Astrocyte (in vitro differentiated cells and primary cell): ENCODE measurements around the gene GP9.

Source experiments
- CTCF ChIP-seq: IDR thresholded peaks from 2 replicates; pipeline ENCODE4 v1.5.1; 2011; ENCODE audit warnings: low read depth, mild to moderate bottlenecking, inconsistent platforms, low read length, moderate library complexity; ENCODE audit not compliant: insufficient read depth
- EZH2 ChIP-seq: IDR thresholded peaks from 2 replicates; pipeline ENCODE4 v1.6.1; 2012; ENCODE audit warnings: mild to moderate bottlenecking, low read length, inconsistent platforms; ENCODE audit not compliant: insufficient read depth

DNA sequence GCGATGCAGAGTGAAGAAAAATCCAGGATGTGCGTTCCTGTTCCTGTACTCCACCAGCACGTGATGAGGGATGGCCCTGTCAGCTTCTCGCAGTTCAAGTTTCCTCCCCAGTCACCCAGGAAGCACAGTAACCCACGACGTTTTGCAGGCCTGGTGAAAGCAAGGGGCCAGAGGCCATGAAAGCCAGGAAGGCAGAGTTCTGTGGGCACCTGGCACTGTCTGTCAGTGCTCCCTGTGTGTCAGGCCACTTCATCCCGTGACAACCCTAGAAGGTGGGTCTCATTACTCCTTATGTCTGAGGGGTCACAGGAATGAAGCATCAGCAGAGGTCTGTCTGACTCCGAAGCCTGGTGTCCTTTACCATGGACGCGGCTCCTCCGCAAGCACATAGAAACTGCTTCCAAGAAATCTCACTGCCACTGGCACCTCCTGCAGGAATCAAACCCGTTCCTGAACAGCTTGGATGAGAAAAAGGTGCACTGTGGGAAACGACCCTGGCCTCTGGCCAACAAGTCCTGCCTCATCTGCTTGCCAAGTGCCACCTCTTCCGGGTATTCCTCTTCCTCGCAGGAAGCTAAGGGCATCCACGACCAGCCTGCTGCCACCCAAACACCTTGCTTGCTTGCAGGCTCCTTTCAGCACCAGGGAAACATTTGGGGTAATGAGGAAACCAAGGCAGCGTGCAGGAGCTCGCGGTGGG lies 46.4 kb downstream of the GP9 start:
- TF ChIP-seq CTCF (no peak), EZH2 (no peak)
